A673 (cell line): ENCODE measurements around the gene HNF4A. TPM values are rescaled to one million over a fixed set of nuclear protein-coding genes. Genes with fewer than 3 reads are reported as not detected.

ENCODE experiments used
- BruUV-seq: library from RNA; stranded (reverse); fragments of 400-500 nt; replicated peaks from 2 replicates; lab custom pipeline; 2021; lab: Mats Ljungman, UMichigan
- CTCF ChIA-PET: fragments of 300-600 bp; sonication (Branson Sonifier 250); formaldehyde crosslinking; loops from one replicate; lab custom pipeline; 2022; ENCODE audit warnings: antibody characterized with exemption; lab: Charles Lee
- POLR2A ChIA-PET: fragments of 300-600 bp; sonication (Branson Sonifier 250); formaldehyde crosslinking; loops from one replicate; lab custom pipeline; 2022; ENCODE audit warnings: antibody characterized with exemption; ENCODE audit not compliant: low non-redundant PET; lab: Charles Lee
- DNase-seq: peaks from one replicate; pipeline ENCODE4 v3.0.0-alpha.2; 2015; ENCODE audit warnings: low spot score
- H3K27ac ChIP-seq: fragments of 200-600 bp; sonication (generic); 2 replicates; pipeline ENCODE4 v1.5.1; 2016; ENCODE audit warnings: mixed run types, low read depth, mild to moderate bottlenecking, mixed read lengths, antibody characterized with exemption, low read length; ENCODE audit not compliant: poor library complexity, severe bottlenecking
- H3K27me3 ChIP-seq: fragments of 200-600 bp; sonication (generic); replicated peaks from 2 replicates; pipeline ENCODE4 v1.6.1; 2017; ENCODE audit warnings: mixed run types, low read depth, mild to moderate bottlenecking, mixed read lengths, antibody characterized with exemption, low read length; ENCODE audit not compliant: insufficient read depth, poor library complexity
- H3K36me3 ChIP-seq: fragments of 200-600 bp; sonication (generic); 2 replicates; pipeline ENCODE4 v1.6.1; 2016; ENCODE audit warnings: mixed run types, mild to moderate bottlenecking, mixed read lengths, antibody characterized with exemption, low read length; ENCODE audit not compliant: insufficient read depth, poor library complexity, severe bottlenecking
- H3K4me1 ChIP-seq: fragments of 200-600 bp; sonication (generic); 2 replicates; pipeline ENCODE4 v1.6.1; 2017; ENCODE audit warnings: mixed run types, mild to moderate bottlenecking, mixed read lengths, antibody characterized with exemption, low read length; ENCODE audit not compliant: insufficient read depth, poor library complexity, severe bottlenecking
- H3K4me3 ChIP-seq: fragments of 200-600 bp; sonication (generic); 2 replicates; pipeline ENCODE4 v1.5.1; 2016; ENCODE audit warnings: low read depth, mixed run types, mild to moderate bottlenecking, mixed read lengths, low read length; ENCODE audit not compliant: poor library complexity, severe bottlenecking
- H3K9me3 ChIP-seq: fragments of 200-600 bp; sonication (generic); 2 replicates; pipeline ENCODE4 v1.6.1; 2016; ENCODE audit warnings: mixed run types, low read depth, mild to moderate bottlenecking, mixed read lengths, antibody characterized with exemption, low read length; ENCODE audit not compliant: poor library complexity, severe bottlenecking
- CTCF ChIP-seq: fragments of 300-800, 200-600 bp; sonication (generic); conservative IDR thresholded peaks from 2 replicates; pipeline ENCODE4 v1.5.1; 2017; ENCODE audit warnings: low read depth, mild to moderate bottlenecking, antibody characterized with exemption, low read length, moderate library complexity, mixed read lengths
- EZH2 ChIP-seq: fragments of 200-600 bp; sonication (generic); IDR thresholded peaks from 2 replicates; pipeline ENCODE4 v1.6.1; 2017; ENCODE audit warnings: borderline replicate concordance, low read depth, mild to moderate bottlenecking, mixed read lengths, antibody characterized with exemption, low read length; ENCODE audit not compliant: poor library complexity, severe bottlenecking
- intact Hi-C: fragments of 100-400 bp; cut with micrococcal nuclease; formaldehyde crosslinking; loops from one replicate; pipeline ENCODE4 v1.10.0; 2022; ENCODE audit not compliant: unreplicated experiment
- total RNA-seq: library from RNA; stranded (reverse); gene quantifications from 2 replicates; pipeline ENCODE4 v1.2.3, GENCODE V29; 2021

HNF4A gene
- total RNA-seq, 1 experiment from 2014 or later, result not detected

DNA sequence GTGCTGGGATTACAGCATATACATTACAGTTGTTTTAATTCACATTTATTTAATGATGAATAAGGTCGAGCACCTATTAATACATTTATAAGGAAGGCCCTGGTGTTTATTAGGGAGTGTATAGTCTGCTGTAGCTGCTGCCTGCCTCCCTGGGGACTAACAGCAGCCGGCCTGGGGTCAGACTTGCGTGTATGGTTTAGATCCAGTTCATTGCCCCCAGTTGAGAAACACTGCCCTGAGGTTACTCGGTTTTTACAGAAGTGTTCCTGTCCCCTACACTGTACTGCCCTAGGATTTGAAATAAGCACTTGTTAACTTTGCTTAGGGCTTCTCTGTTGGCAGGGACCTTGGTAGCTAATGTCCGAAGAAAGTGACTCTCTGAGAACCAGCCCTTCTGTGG lies 124.1 kb downstream of the HNF4A start:
- CTCF ChIA-PET, result no interaction called here
- H3K4me3 ChIP-seq, result no peak overlapping the region
- no peak overlapping the region for H3K27ac ChIP-seq
- no TSS peak for BruUV-seq
- intact Hi-C loops, result no loop called here
- H3K36me3 ChIP-seq, result peaks cover 4% of the 10 kb centered on the region
- no peak for DNase-seq
- TF ChIP-seq EZH2 (no peak), CTCF (no peak)
- H3K27me3 ChIP-seq, result no peaks in the 10 kb centered on the region
- H3K4me1 ChIP-seq, result no peaks in the 10 kb centered on the region
- POLR2A ChIA-PET, result no interaction called here
- no peaks in the 10 kb centered on the region for H3K9me3 ChIP-seq

DNA sequence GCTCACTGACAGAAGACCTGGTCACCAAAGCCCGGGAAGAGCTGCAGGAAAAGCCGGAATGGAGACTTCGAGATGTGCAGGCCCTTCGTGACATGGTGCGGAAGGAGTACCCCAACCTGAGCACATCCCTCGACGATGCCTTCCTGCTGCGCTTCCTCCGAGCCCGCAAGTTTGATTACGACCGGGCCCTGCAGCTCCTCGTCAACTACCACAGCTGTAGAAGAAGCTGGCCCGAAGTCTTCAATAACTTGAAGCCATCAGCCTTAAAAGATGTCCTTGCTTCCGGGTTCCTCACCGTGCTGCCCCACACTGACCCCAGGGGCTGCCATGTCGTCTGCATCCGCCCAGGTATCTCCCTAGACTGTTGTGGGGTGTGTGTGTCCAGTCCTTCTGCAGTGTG lies 124.6 kb downstream of the HNF4A start:
- no peak overlapping the region for H3K27ac ChIP-seq
- no peaks in the 10 kb centered on the region for H3K4me1 ChIP-seq
- TF ChIP-seq CTCF (no peak), EZH2 (no peak)
- no TSS peak for BruUV-seq
- ChIA-PET CTCF (no interaction called here), POLR2A (no interaction called here)
- peaks cover 5% of the 10 kb centered on the region for H3K36me3 ChIP-seq
- no peak for DNase-seq
- intact Hi-C loops, result no loop called here
- no peaks in the 10 kb centered on the region for H3K27me3 ChIP-seq
- H3K9me3 ChIP-seq, result no peaks in the 10 kb centered on the region
- no peak overlapping the region for H3K4me3 ChIP-seq

GRCh38 chr20:44481719-44482416 lies 126.4 kb downstream of the HNF4A start:
- Histone ChIP-seq H3K36me3 (peaks cover 15% of the 10 kb centered on the region), H3K4me1 (no peaks in the 10 kb centered on the region), H3K27ac (no peak overlapping the region), H3K4me3 (no peak overlapping the region), H3K9me3 (no peaks in the 10 kb centered on the region), H3K27me3 (no peaks in the 10 kb centered on the region)
- POLR2A ChIA-PET, result no interaction called here
- intact Hi-C loops, result no loop called here
- CTCF ChIA-PET, result no interaction called here
- DNase-seq, result no peak
- BruUV-seq, result no TSS peak
- no peak for TF ChIP-seq CTCF
